Epithelial cell of esophagus (primary cell): Measurements from ENCODE around the gene APBB1.
"Not testable (repeated sequence)": the region's sequence is repeated elsewhere in the genome, so short reads cannot be mapped to it uniquely, and the experiment has no call there.

ENCODE experiments used
- DNase-seq: peaks from one replicate; pipeline ENCODE4 v3.0.0; 2010; ENCODE audit warnings: low read depth
- H3K4me3 ChIP-seq: 2 replicates; pipeline ENCODE4 v1.5.1; 2011; ENCODE audit warnings: mild to moderate bottlenecking, low read length, control low read depth
- CTCF ChIP-seq: IDR thresholded peaks from 2 replicates; pipeline ENCODE4 v1.5.1; 2011; ENCODE audit warnings: low read depth, mild to moderate bottlenecking, low read length, control low read depth, inconsistent platforms; ENCODE audit not compliant: insufficient read depth; ENCODE audit errors: missing control alignments

The APBB1 gene

GRCh38 chr11:6393989-6394670 lies 24.8 kb downstream of the APBB1 start:
- no peak overlapping the region for H3K4me3 ChIP-seq
- DNase-seq = no peak
- no peak for TF ChIP-seq CTCF

GRCh38 chr11:6392251-6392650 lies 26.6 kb downstream of the APBB1 start:
- not testable (repeated sequence) for DNase-seq, H3K4me3 ChIP-seq

GRCh38 chr11:6391537-6392134 lies 27.3 kb downstream of the APBB1 start:
- H3K4me3 ChIP-seq = no peak overlapping the region

GRCh38 chr11:6390718-6391469 lies 28.0 kb downstream of the APBB1 start:
- DNase-seq = no peak
- TF ChIP-seq CTCF = no peak
- peak overlapping the region; percentile 66 for H3K4me3 ChIP-seq

More at GRCh38 chr11:6391537-6392134, 27.3 kb downstream of the APBB1 start:
- no peak for TF ChIP-seq CTCF
- no peak for DNase-seq

- peak within 1 kb of the TSS; percentile 66 for H3K4me3 ChIP-seq
- peak; percentile 98 for DNase-seq
- TF ChIP-seq CTCF = no peak
Observed at GRCh38 chr11:6389905-6390717, 28.8 kb downstream of the APBB1 start, which contains the start of gene SMPD1. Gene SMPD1 (plus strand): TSS chr11:6390474. CDS start chr11:6390599, 125 bp downstream.

GRCh38 chr11:6388748-6389147 lies 30.1 kb downstream of the APBB1 start:
- no peak overlapping the region for H3K4me3 ChIP-seq
- DNase-seq = no peak
- TF ChIP-seq CTCF = no peak
